GM08714 (cell line): Measurements from ENCODE around the gene TBC1D14.

Source experiments
- H3K4me3 ChIP-seq: fragments of 200-500 bp; sonication (Bioruptor generic); 2 replicates; pipeline ENCODE4 v1.5.1; 2014; ENCODE audit warnings: mild to moderate bottlenecking, low read length, inconsistent platforms
- ZNF274 ChIP-seq: IDR thresholded peaks from 2 replicates; pipeline ENCODE4 v1.6.1; 2012; ENCODE audit warnings: mild to moderate bottlenecking, low read depth, low read length

TBC1D14 gene

GRCh38 chr4:6924361-6924779, 14.7 kb downstream of the TBC1D14 start:
- no peak overlapping the region for H3K4me3 ChIP-seq
- TF ChIP-seq ZNF274 = no peak

GRCh38 chr4:6925357-6925836, 15.8 kb downstream of the TBC1D14 start:
- H3K4me3 ChIP-seq = no peak overlapping the region
- TF ChIP-seq ZNF274 = no peak

- TF ChIP-seq ZNF274 = no peak
These were observed 16.5 kb downstream of the TBC1D14 start for GRCh38 chr4:6926081-6926480.

GRCh38 chr4:6926681-6927478, 17.3 kb downstream of the TBC1D14 start:
- TF ChIP-seq ZNF274 = no peak
- H3K4me3 ChIP-seq = no peak overlapping the region

More at GRCh38 chr4:6926081-6926480, 16.5 kb downstream of the TBC1D14 start:
- H3K4me3 ChIP-seq = no peak overlapping the region

GRCh38 chr4:6928081-6928480, 18.5 kb downstream of the TBC1D14 start:
- no peak for TF ChIP-seq ZNF274

GRCh38 chr4:6929339-6929811, 19.7 kb downstream of the TBC1D14 start:
- no peak for TF ChIP-seq ZNF274
- no peak overlapping the region for H3K4me3 ChIP-seq

More at GRCh38 chr4:6928081-6928480, 18.5 kb downstream of the TBC1D14 start:
- H3K4me3 ChIP-seq = no peak overlapping the region

- TF ChIP-seq ZNF274 = no peak
- H3K4me3 ChIP-seq = no peak overlapping the region
These were observed 20.3 kb downstream of the TBC1D14 start for GRCh38 chr4:6929812-6930464.

- no peak overlapping the region for H3K4me3 ChIP-seq
- no peak for TF ChIP-seq ZNF274
These were observed 22.8 kb downstream of the TBC1D14 start for GRCh38 chr4:6932475-6932874.

GRCh38 chr4:6932918-6933317, 23.3 kb downstream of the TBC1D14 start:
- no peak for TF ChIP-seq ZNF274
- no peak overlapping the region for H3K4me3 ChIP-seq

GRCh38 chr4:6933691-6934430, 24.2 kb downstream of the TBC1D14 start:
- no peak for TF ChIP-seq ZNF274
- H3K4me3 ChIP-seq = no peak overlapping the region

GRCh38 chr4:6935965-6936364, 26.3 kb downstream of the TBC1D14 start:
- TF ChIP-seq ZNF274 = no peak

GRCh38 chr4:6937201-6937600, 27.6 kb downstream of the TBC1D14 start:
- TF ChIP-seq ZNF274 = no peak
- no peak overlapping the region for H3K4me3 ChIP-seq

More at GRCh38 chr4:6935965-6936364, 26.3 kb downstream of the TBC1D14 start:
- no peak overlapping the region for H3K4me3 ChIP-seq

- H3K4me3 ChIP-seq = no peak overlapping the region
- no peak for TF ChIP-seq ZNF274
These were observed 28.1 kb downstream of the TBC1D14 start for GRCh38 chr4:6937754-6938153.

GRCh38 chr4:6938237-6938636, 28.6 kb downstream of the TBC1D14 start:
- no peak overlapping the region for H3K4me3 ChIP-seq
- TF ChIP-seq ZNF274 = no peak
